Uterus (tissue), 4 donors: ENCODE measurements around the gene DNAAF2. TPM values are rescaled to one million over a fixed set of nuclear protein-coding genes. Genes with fewer than 3 reads are reported as not detected.

Experiments used
- DNase-seq, 2 donors: peaks; one replicate each; pipeline ENCODE4 v3.0.0-alpha.2; 2019 to 2020
- H3K27ac ChIP-seq, 2 donors: fragments of 200-600 bp; sonication (generic); 1 replicate in 1 of 2; 2 replicates in 1 of 2; pipeline ENCODE4 v1.5.1; 2016 to 2018
- H3K27me3 ChIP-seq, 2 donors: fragments of 200-600 bp; sonication (generic); one replicate each; pipeline ENCODE4 v1.5.1; 2018 to 2019; ENCODE audit warnings: control low read depth in 1 of 2
- H3K36me3 ChIP-seq, 2 donors: fragments of 200-600 bp; sonication (generic); one replicate each; pipeline ENCODE4 v1.5.1; 2019; ENCODE audit warnings: control low read depth in 1 of 2
- H3K4me1 ChIP-seq, 2 donors: fragments of 200-600 bp; sonication (generic); one replicate each; pipeline ENCODE4 v1.5.1; 2018 to 2019; ENCODE audit warnings: control low read depth in 1 of 2
- H3K4me3 ChIP-seq, 2 donors: fragments of 200-600 bp; sonication (generic); 1 replicate in 1 of 2; 2 replicates in 1 of 2; pipeline ENCODE4 v1.5.1; 2018 to 2019; ENCODE audit warnings: mild to moderate bottlenecking in 1 of 2
- H3K9me3 ChIP-seq, 2 donors: fragments of 200-600 bp; sonication (generic); one replicate each; pipeline ENCODE4 v1.5.1; 2019; ENCODE audit warnings: control low read depth in 1 of 2
- POLR2A ChIP-seq, 2 donors: fragments of 450-650 bp; IDR thresholded peaks; one replicate each; pipeline ENCODE4 v1.6.1; 2016; ENCODE audit warnings: antibody characterized with exemption in 2 of 2, mild to moderate bottlenecking in 1 of 2, moderate library complexity in 1 of 2
- intact Hi-C: fragments of 100-400 bp; cut with DNase I; formaldehyde crosslinking; loops from one replicate; pipeline ENCODE4 v1.15.1; 2023; ENCODE audit warnings: low total_unique reads
- total RNA-seq, 4 donors: library from RNA; depleted of rRNA in 3 of 4; stranded (reverse); fragments of >200 nt in 3 of 4; gene quantifications; one replicate each; pipeline versions ENCODE4 v1.1.0 to v1.2.4, GENCODE V29; 2014 to 2023
- TF ChIP-seq, protein P1 (sequence below), 4 experiments: fragments of 200-600 bp in 2 of 4; fragments of 450-650 bp in 2 of 4; sonication (generic) in 2 of 4; IDR thresholded peaks; one replicate each; pipeline ENCODE4 v1.5.1; 2016 to 2019; ENCODE audit warnings: antibody characterized with exemption in 4 of 4, mild to moderate bottlenecking in 2 of 4, moderate library complexity in 1 of 4
- donor health status: DM: yes; HTN: yes; CAD: no.

Gene DNAAF2
- total RNA-seq, 4 donors from 2014 or later, result 3.8 to 18.9 (median 8.8) TPM

DNA sequence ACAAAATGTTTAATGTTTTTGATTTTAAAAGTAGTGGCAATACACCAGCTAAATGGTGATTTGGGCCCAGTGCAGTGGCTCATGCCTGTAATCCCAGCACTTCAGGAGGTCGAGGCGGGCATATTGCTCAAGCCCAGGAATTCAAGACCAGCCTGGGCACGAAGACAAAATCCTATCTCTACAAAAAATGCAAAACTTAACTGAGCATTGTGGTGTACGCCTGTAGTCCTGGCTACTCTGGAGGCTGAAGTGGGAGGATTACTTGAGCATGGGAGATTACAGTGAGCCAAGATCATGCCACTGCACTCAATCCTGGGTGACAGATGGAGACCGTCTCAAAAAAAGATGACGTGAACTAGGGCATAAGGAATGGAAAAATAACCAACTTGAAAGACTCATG is 19.3 kb downstream of the DNAAF2 start:
- Histone ChIP-seq H3K27ac (no peak overlapping the region), H3K36me3 (no peaks in the 10 kb centered on the region), H3K27me3 (no peaks in the 10 kb centered on the region), H3K4me1 (no peaks in the 10 kb centered on the region), H3K4me3 (no peak overlapping the region), H3K9me3 (no peaks in the 10 kb centered on the region)
- no peak for TF ChIP-seq POLR2A (IDR thresholded peaks at IDR 0.05)
- TF ChIP-seq, protein P1, sequence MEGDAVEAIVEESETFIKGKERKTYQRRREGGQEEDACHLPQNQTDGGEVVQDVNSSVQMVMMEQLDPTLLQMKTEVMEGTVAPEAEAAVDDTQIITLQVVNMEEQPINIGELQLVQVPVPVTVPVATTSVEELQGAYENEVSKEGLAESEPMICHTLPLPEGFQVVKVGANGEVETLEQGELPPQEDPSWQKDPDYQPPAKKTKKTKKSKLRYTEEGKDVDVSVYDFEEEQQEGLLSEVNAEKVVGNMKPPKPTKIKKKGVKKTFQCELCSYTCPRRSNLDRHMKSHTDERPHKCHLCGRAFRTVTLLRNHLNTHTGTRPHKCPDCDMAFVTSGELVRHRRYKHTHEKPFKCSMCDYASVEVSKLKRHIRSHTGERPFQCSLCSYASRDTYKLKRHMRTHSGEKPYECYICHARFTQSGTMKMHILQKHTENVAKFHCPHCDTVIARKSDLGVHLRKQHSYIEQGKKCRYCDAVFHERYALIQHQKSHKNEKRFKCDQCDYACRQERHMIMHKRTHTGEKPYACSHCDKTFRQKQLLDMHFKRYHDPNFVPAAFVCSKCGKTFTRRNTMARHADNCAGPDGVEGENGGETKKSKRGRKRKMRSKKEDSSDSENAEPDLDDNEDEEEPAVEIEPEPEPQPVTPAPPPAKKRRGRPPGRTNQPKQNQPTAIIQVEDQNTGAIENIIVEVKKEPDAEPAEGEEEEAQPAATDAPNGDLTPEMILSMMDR (IDR thresholded peaks at IDR 0.05), result no peak
- DNase-seq, result no peak
- intact Hi-C loops, result no loop called here

DNA sequence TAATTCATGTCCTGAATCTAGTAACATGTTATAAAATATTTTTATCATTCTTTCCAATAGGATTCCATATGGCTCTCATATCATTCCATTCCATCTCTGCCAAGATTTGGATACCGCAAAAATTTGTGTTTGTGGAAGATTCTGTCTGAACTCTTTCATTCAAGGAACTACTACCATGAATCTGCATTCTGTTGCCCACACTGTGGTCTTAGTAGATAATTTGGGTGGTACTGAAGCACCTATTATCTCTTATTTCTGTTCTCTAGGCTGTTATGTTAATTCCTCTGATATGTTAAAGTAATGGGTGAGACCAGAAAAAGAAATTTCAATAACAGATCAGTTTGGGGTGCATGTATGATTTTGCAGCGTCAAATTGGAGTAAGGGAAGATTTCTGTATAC is 20.8 kb downstream of the DNAAF2 start:
- no peaks in the 10 kb centered on the region for H3K27me3 ChIP-seq
- no peaks in the 10 kb centered on the region for H3K9me3 ChIP-seq
- H3K27ac ChIP-seq, result no peak overlapping the region
- DNase-seq, result no peak
- no peaks in the 10 kb centered on the region for H3K4me1 ChIP-seq
- H3K36me3 ChIP-seq, result no peaks in the 10 kb centered on the region
- TF ChIP-seq, protein P1 (IDR thresholded peaks at IDR 0.05), result no peak
- TF ChIP-seq POLR2A (IDR thresholded peaks at IDR 0.05), result no peak
- H3K4me3 ChIP-seq, result no peak overlapping the region
- intact Hi-C loops, result no loop called here

DNA sequence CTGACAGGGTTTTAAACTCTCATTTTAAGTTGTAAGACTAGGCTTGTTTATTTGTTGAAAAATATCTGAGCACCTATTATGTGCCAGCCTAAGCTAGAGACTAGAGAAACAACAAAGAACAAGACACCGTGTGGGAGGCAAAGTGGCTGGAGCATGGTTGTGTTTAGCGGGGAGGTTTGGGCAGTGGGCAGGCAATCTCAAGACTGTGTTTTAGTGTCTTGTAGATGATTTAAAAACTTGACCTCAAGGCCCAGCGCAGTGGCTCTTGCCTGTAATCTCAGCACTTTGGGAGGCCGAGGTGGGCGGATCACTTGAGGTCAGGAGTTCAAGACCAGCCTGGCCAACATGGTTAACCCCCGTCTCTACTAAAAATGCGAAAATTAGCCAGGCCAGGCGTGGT is 22.4 kb downstream of the DNAAF2 start:
- Histone ChIP-seq H3K27ac (no peak overlapping the region), H3K4me1 (no peaks in the 10 kb centered on the region), H3K4me3 (no peak overlapping the region), H3K27me3 (no peaks in the 10 kb centered on the region), H3K9me3 (no peaks in the 10 kb centered on the region), H3K36me3 (no peaks in the 10 kb centered on the region)
- intact Hi-C loops, result no loop called here
- no peak for DNase-seq
- TF ChIP-seq, protein P1 (IDR thresholded peaks at IDR 0.05), result no peak
- TF ChIP-seq POLR2A (IDR thresholded peaks at IDR 0.05), result no peak

DNA sequence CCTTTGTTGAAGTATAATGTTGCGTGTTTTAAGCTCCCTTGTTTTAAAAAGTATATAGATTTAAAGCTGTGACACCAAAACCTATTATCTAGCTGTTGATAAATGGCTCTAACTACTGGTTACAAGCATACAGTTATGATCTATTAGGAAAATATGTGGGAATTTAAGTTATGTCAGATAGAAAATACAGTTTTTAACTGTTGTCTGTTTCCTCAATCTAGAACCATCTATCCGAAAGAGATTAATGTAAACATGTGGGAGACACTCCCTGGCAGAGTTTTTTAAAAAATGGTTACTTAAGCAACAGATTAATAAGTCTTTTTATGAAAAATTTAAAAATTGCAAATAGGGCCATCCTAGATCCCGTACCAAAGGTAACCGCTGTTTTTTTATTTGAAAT is 22.8 kb downstream of the DNAAF2 start:
- no peak for DNase-seq
- H3K27ac ChIP-seq, result no peak overlapping the region
- no peak for TF ChIP-seq POLR2A (IDR thresholded peaks at IDR 0.05)
- TF ChIP-seq, protein P1 (IDR thresholded peaks at IDR 0.05), result no peak
- H3K36me3 ChIP-seq, result no peaks in the 10 kb centered on the region
- H3K27me3 ChIP-seq, result no peaks in the 10 kb centered on the region
- no peaks in the 10 kb centered on the region for H3K9me3 ChIP-seq
- intact Hi-C loops, result no loop called here
- H3K4me3 ChIP-seq, result no peak overlapping the region
- no peaks in the 10 kb centered on the region for H3K4me1 ChIP-seq

DNA sequence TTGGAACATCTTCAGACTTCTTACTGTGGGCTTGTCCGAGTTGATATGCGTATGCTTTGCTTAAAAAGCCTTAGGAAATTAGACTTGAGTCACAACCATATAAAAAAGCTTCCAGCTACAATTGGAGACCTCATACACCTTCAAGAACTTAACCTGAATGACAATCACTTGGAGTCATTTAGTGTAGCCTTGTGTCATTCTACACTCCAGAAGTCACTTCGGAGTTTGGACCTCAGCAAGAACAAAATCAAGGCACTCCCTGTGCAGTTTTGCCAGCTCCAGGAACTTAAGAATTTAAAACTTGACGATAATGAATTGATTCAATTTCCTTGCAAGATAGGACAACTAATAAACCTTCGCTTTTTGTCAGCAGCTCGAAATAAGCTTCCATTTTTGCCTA is 27.5 kb downstream of the DNAAF2 start:
- Histone ChIP-seq H3K27ac (no peak overlapping the region), H3K36me3 (no peaks in the 10 kb centered on the region), H3K9me3 (no peaks in the 10 kb centered on the region), H3K4me1 (no peaks in the 10 kb centered on the region), H3K4me3 (no peak overlapping the region), H3K27me3 (no peaks in the 10 kb centered on the region)
- no peak for DNase-seq
- intact Hi-C loops, result no loop called here
- TF ChIP-seq, protein P1 (IDR thresholded peaks at IDR 0.05), result no peak
- no peak for TF ChIP-seq POLR2A (IDR thresholded peaks at IDR 0.05)
